Stimulated activated CD8-positive, alpha-beta memory T cell treated with anti-CD3 and anti-CD28 coated beads, Interleukin-4, amount 100 ng/mL, for 4 hours (primary cell): ENCODE data around the gene AHCYL1.
"Not testable (repeated sequence)": the region's sequence is repeated elsewhere in the genome, so short reads cannot be mapped to it uniquely, and the experiment has no call there.

ENCODE experiments used
- DNase-seq, 2 donors: peaks; one replicate each; pipeline ENCODE4 v3.0.0-alpha.2; 2020; ENCODE audit warnings: low read depth in 2 of 2, low spot score in 1 of 2

AHCYL1 gene

GRCh38 chr1:109997204-109997866 is 12.8 kb downstream of the AHCYL1 start:
- DNase-seq: no peak

DNA sequence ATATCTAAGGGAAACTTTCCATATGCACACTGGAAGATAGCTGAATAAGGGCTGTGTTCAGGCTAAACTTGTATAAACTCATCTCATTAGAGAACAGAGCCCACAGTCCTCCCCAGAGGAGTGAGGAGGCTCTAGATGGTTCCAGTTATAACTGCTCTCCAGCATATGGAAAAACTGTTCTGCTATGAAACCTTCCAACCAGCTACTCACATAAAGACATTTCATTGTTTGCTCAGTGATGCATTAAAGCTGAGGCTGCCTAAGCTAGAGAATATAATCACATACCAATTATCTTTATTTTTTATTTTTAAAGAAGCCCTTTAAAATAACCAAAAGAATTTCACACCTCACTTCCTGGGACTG is 13.3 kb downstream of the AHCYL1 start:
- no peak for DNase-seq

DNA sequence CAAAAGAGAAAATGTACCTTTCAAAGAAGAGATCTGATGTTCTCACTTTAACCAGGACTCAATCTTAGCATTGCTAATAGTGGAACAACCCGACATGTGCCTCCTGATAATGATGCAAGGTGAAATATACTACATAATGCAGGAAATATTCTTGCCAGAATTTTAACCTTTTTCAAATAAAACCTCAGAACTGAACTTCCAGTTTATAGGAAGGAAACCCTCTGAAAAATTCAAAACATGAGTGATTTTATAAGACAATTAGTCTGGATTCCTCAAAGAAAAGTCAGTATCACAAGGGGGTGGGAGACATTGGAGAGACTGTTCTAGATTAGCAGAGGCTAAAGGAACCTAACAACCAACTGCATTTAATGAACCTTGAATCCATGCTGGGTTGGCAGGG is 18.1 kb downstream of the AHCYL1 start:
- DNase-seq: no peak

DNA sequence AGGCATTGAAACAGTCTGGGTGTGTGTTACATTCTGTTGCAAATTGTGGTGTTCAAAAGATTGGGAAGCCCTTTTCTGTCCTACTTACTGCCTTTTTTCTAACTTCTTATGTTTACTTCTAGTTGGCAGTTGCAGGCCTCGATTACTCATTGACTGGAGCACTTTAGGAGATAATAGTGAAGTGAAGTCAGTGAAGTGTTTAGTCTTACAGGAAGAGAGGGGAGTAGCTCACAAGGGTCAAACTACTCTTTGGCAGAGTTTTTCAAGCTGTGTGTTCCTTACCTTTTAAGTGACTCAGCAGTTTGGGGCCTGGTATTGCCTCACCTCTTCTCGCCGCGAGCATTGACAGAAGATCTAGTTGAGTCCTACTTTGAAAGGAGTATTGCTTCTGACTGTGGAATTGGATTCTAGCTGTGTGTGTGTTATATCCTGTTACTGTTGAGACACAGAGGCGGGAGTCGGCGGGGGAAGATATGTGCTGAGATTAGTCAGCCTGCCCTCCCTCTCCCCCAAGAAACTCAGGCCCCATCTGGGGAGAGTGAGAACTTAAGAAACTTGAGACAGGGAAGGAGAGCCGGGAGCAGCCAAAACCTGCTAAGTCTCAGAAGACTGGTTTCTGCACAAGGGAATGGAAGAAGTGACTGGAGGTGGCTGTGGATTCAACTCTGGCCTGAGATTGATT is 19.3 kb downstream of the AHCYL1 start:
- DNase-seq: no peak

DNA sequence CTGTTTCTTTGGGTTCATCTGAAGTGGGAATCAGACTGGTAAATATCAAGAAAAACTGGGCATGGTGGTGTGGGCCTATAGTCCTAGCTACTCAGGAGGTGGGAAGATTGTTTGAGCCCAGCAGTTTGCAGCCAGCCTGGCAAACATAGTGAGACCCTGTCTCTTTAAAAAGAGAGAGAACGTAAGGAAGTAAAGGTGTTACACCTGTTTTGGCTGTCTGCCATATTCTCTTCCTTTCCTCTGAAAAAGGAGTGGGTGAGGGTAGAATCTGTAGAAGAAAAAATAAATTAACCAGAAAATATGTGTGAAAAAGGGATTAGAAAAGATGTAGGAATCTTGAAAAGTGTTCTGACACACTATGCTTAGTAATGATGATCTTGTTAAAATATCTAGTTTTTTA is 20.0 kb downstream of the AHCYL1 start:
- DNase-seq: no peak

GRCh38 chr1:110005971-110006370 is 21.4 kb downstream of the AHCYL1 start:
- DNase-seq: no peak

DNA sequence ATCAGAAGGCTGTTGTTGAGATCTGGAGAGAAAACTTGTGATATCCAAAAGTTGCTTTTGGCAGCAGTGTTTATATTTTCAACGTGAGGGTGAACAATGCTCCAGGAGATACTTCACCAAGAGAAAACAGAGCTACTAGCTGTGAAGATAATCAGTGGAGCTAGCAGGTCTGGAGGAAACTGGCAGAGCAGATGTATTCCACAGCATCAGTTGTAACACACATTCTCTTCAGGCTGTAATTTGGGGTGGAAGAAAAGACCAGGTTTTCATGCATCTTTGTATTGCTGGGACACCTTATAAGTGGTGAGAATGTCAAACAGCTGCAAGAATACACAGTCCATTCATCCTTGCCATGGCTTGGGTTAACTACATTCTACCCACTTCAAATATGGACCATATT is 22.0 kb downstream of the AHCYL1 start:
- DNase-seq: no peak

GRCh38 chr1:110007046-110007830 is 22.7 kb downstream of the AHCYL1 start:
- no peak for DNase-seq

- DNase-seq: no peak
These were observed 24.5 kb downstream of the AHCYL1 start for GRCh38 chr1:110008971-110009565.

- no peak for DNase-seq
These were observed 27.0 kb downstream of the AHCYL1 start for GRCh38 chr1:110011527-110012041.

- DNase-seq: no peak
These were observed 27.7 kb downstream of the AHCYL1 start for GRCh38 chr1:110012100-110012780.

DNA sequence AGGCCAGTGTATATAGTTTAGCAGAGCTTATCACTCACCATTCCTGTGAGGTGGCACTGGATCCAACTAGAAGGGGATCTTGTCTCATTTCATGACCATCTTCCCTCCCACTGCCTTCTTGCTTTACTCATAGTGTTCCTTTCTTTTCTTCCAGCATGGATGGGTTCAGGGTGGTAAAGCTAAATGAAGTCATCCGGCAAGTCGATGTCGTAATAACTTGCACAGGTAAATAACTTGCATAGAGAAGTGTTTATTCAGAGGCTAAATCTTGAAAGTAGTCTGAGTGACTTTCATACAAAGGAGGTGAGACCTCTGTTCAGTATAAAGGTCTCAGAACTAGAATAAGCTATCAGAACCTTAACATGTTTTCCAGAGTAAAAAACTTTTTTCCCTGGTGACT is 33.2 kb downstream of the AHCYL1 start:
- no peak for DNase-seq

GRCh38 chr1:110018396-110018795 is 33.8 kb downstream of the AHCYL1 start:
- no peak for DNase-seq

- DNase-seq: no peak
These were observed 35.2 kb downstream of the AHCYL1 start for GRCh38 chr1:110019770-110020169.

DNA sequence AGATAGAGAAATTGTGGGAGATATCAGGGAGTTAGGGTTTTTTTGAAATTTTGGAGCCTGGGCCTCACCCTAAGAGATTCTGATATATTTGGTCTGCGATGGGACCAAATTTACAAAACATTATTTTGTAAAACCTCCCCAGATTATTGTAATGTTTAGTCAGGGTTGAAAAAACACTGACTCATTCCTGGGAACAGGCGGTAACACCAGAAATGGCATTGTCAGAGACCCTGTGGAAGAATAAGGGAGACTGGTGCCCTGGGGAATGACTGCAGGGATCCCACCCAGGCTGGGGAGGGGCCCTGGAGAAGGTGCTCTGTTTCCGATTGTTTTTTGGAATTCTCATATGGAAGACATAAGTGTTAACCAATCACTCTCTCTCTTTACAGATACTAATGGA is 36.7 kb downstream of the AHCYL1 start:
- DNase-seq: no peak

- DNase-seq: no peak
These were observed 40.0 kb downstream of the AHCYL1 start for GRCh38 chr1:110024613-110025012.

DNA sequence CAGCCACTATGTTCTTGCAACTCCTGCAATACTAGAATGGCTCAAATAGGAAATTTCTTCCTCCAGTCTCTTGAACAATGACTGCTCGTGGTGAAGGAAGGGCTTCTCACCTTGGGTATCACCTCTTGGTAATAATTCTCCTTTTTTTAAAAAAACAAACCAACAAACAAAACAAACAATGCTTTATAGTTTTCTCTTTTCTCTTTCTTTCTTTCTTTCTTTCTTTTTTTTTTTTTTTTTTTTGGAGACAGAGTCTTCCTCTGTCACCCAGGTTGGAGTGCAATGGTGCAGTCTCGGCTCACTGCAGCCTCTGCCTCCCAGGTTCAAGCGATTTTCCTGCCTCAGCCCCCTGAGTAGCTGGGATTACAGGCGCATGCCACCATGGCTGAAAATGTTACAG is 46.1 kb downstream of the AHCYL1 start:
- DNase-seq: not testable (repeated sequence)

GRCh38 chr1:110032327-110032726 is 47.8 kb downstream of the AHCYL1 start:
- no peak for DNase-seq

DNA sequence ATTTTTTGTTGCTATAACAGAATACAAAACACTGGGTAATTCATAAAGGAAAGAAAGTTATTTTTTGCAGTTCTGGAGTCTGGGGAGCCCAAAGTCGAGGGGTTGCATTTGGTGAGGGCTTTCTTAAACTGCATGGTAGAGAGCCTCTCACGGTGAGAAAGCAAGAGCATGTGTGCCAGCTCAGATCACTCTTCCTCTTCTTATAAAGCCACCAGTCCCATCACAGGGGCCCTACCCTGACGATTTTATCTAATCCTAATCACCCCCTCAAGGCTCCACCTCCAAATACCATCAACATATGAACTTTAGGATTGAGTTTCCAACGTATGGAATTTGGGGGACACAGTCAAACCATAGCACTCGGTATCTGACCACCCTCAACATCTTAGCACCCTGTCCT is 48.9 kb downstream of the AHCYL1 start:
- no peak for DNase-seq

GRCh38 chr1:110034040-110034450 is 49.5 kb downstream of the AHCYL1 start:
- no peak for DNase-seq
